GM13977 (cell line): ENCODE measurements around the gene SH3YL1.

Experiments
- DNase-seq: peaks from one replicate; pipeline ENCODE4 v3.0.0; 2012; ENCODE audit warnings: low spot score
- CTCF ChIP-seq: IDR thresholded peaks from 2 replicates; pipeline ENCODE4 v1.5.1; 2012; ENCODE audit warnings: mild to moderate bottlenecking, control low read depth; ENCODE audit not compliant: insufficient read depth; ENCODE audit errors: extremely low read depth, missing control alignments
- in situ Hi-C: fragments of 300-500 bp; cut with MboI; formaldehyde crosslinking; loops from one replicate; pipeline ENCODE4 v1.12.0; 2022; ENCODE audit warnings: low sequenced_read_pairs, low pct_unique_long_range_greater_than_20kb, mixed read lengths, inconsistent platforms; ENCODE audit not compliant: unreplicated experiment

The SH3YL1 gene

GRCh38 chr2:238869-239268 lies 25.0 kb downstream of the SH3YL1 start:
- DNase-seq, result no peak
- TF ChIP-seq CTCF, result no peak
- in situ Hi-C loops, result no loop called here

DNA sequence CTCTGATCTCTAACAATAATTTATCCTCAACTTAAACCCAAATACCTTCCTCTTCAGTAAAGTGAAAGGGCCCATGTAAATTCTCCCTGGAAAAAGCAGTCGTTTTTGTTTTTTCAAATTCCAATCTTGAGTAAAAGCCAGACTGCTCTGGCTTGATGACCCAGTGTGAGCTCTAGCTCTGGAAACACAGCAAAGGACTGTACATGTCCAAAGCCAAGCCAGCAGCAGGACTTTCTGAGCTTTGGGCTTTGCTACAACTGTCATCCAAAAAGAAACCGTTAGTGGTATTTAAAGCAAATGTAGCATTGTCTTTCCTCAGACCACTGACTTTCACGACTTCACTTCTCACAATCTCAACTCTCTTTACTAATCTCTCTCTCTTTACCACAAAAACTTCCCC lies 25.4 kb downstream of the SH3YL1 start:
- no peak for TF ChIP-seq CTCF
- in situ Hi-C loops, result no loop called here
- DNase-seq, result no peak

GRCh38 chr2:237878-238277 lies 26.0 kb downstream of the SH3YL1 start:
- in situ Hi-C loops, result no loop called here
- DNase-seq, result no peak
- no peak for TF ChIP-seq CTCF

- in situ Hi-C loops, result no loop called here
- no peak for TF ChIP-seq CTCF
- DNase-seq, result no peak
Measured at GRCh38 chr2:236993-237539, 26.8 kb downstream of the SH3YL1 start.

- TF ChIP-seq CTCF, result no peak
- DNase-seq, result no peak
- in situ Hi-C loops, result no loop called here
Measured at GRCh38 chr2:234421-234820, 29.4 kb downstream of the SH3YL1 start.

DNA sequence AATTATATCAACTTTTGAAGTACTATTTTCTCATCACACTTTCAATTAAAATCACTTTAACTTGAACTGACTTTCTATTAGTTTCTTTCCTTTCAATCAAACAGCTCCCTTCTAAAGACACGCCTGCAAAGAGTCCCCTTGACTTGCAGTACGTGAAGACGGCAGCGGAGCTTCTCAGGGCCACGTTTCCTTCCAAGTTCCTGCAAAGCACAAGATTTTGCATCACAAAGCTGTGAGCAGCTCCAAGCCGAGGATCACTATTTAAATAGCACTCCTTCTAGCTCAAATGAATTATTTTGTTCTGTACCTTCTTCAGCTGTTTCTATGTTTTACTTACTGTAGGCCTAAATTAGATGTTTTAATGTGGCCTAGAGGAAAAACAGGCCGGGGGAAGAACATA lies 30.8 kb downstream of the SH3YL1 start:
- in situ Hi-C loops, result no loop called here
- TF ChIP-seq CTCF, result no peak
- no peak for DNase-seq
